HL-60 (cell line): ENCODE measurements around the gene ROR1.

Experiments used
- DNase-seq, 2 experiments: peaks; one replicate each; pipeline ENCODE4 v3.0.0-alpha.2; 2010 to 2020; ENCODE audit warnings: low read depth in 1 of 2, low spot score in 1 of 2
- H3K27ac ChIP-seq: fragments of 250-450 bp; sonication (Bioruptor Pico); replicated peaks from 2 replicates; pipeline ENCODE4 v1.5.1; 2020; ENCODE audit warnings: mild to moderate bottlenecking, moderate library complexity
- H3K27me3 ChIP-seq: fragments of 250-450 bp; sonication (Bioruptor Pico); 2 replicates; pipeline ENCODE4 v1.5.1; 2021; ENCODE audit warnings: mild to moderate bottlenecking, moderate library complexity; ENCODE audit not compliant: insufficient read depth, poor library complexity, severe bottlenecking
- H3K4me3 ChIP-seq: replicated peaks from 2 replicates; pipeline ENCODE4 v1.5.1; 2011; ENCODE audit warnings: mild to moderate bottlenecking, control low read depth, low read length; ENCODE audit not compliant: insufficient read depth
- CTCF ChIP-seq: IDR thresholded peaks from one replicate; pipeline ENCODE4 v1.5.1; 2011; ENCODE audit warnings: low read length, control low read depth, inconsistent platforms; ENCODE audit not compliant: insufficient read depth
- GABPA ChIP-seq: IDR thresholded peaks from 2 replicates; pipeline ENCODE4 v1.6.1; 2012; ENCODE audit warnings: low read depth
- POLR2AphosphoS5 ChIP-seq: IDR thresholded peaks from 2 replicates; pipeline ENCODE4 v1.6.1; 2012; ENCODE audit warnings: low read depth
- REST ChIP-seq: IDR thresholded peaks from 2 replicates; pipeline ENCODE4 v1.6.1; 2012; ENCODE audit warnings: low read depth; ENCODE audit not compliant: insufficient replicate concordance
- SPI1 ChIP-seq: IDR thresholded peaks from 2 replicates; pipeline ENCODE4 v1.6.1; 2012; ENCODE audit warnings: low read depth, mild to moderate bottlenecking, borderline replicate concordance

The ROR1 gene

GRCh38 chr1:64186898-64187280 lies 413.1 kb downstream of the ROR1 start:
- H3K27ac ChIP-seq, result no peak overlapping the region
- TF ChIP-seq CTCF, result no peak
- no peak for TF ChIP-seq POLR2AphosphoS5
- no peak for TF ChIP-seq SPI1
- no peak for TF ChIP-seq GABPA
- no peak for TF ChIP-seq REST
- H3K4me3 ChIP-seq, result no peak overlapping the region

GRCh38 chr1:64187646-64188045 lies 413.8 kb downstream of the ROR1 start:
- no peak overlapping the region for H3K27ac ChIP-seq
- no peak for DNase-seq
- H3K4me3 ChIP-seq, result no peak overlapping the region
- no peaks in the 10 kb centered on the region for H3K27me3 ChIP-seq
- TF ChIP-seq SPI1 (no peak), CTCF (no peak), REST (no peak), GABPA (no peak), POLR2AphosphoS5 (no peak)

More at GRCh38 chr1:64186898-64187280, 413.1 kb downstream of the ROR1 start:
- H3K27me3 ChIP-seq, result no peaks in the 10 kb centered on the region
- no peak for DNase-seq

GRCh38 chr1:64192290-64192689 lies 418.5 kb downstream of the ROR1 start:
- Histone ChIP-seq H3K4me3 (no peak overlapping the region), H3K27me3 (no peaks in the 10 kb centered on the region), H3K27ac (no peak overlapping the region)
- TF ChIP-seq SPI1, result no peak
- no peak for TF ChIP-seq GABPA
- TF ChIP-seq CTCF, result no peak
- TF ChIP-seq POLR2AphosphoS5, result no peak
- no peak for TF ChIP-seq REST
- no peak for DNase-seq
